ENCODE results near the gene CREB3L1.

The CREB3L1 gene

GRCh38 chr11:46248289-46249102 is 29.0 kb upstream of the CREB3L1 start:
- Histone ChIP-seq H3K4me3 (ENCODE audit: low read depth, low read length) (no peak overlapping the region), H3K9ac (no peak overlapping the region), H2AFZ (no peak overlapping the region), H3K9me3 (ENCODE audit: control insufficient read depth, low read length) (no peaks in the 10 kb centered on the region), H3K27ac (no peak overlapping the region), H3K4me2 (ENCODE audit: low read length) (no peak overlapping the region), H3K79me2 (no peaks in the 10 kb centered on the region), H3K4me1 (peaks cover 3% of the 10 kb centered on the region), H3K27me3 (ENCODE audit: control insufficient read depth, insufficient read depth, low read length) (no peaks in the 10 kb centered on the region), H3K36me3 (ENCODE audit: control insufficient read depth, insufficient read depth, low read length) (no peaks in the 10 kb centered on the region)
- TF ChIP-seq, protein P1, sequence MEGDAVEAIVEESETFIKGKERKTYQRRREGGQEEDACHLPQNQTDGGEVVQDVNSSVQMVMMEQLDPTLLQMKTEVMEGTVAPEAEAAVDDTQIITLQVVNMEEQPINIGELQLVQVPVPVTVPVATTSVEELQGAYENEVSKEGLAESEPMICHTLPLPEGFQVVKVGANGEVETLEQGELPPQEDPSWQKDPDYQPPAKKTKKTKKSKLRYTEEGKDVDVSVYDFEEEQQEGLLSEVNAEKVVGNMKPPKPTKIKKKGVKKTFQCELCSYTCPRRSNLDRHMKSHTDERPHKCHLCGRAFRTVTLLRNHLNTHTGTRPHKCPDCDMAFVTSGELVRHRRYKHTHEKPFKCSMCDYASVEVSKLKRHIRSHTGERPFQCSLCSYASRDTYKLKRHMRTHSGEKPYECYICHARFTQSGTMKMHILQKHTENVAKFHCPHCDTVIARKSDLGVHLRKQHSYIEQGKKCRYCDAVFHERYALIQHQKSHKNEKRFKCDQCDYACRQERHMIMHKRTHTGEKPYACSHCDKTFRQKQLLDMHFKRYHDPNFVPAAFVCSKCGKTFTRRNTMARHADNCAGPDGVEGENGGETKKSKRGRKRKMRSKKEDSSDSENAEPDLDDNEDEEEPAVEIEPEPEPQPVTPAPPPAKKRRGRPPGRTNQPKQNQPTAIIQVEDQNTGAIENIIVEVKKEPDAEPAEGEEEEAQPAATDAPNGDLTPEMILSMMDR (IDR thresholded peaks at IDR 0.05), result no peak

GRCh38 chr11:46249103-46249937 is 28.1 kb upstream of the CREB3L1 start:
- Histone ChIP-seq H3K79me2 (no peaks in the 10 kb centered on the region), H3K4me3 (ENCODE audit: low read depth, low read length) (no peak overlapping the region), H3K9ac (no peak overlapping the region), H3K4me2 (ENCODE audit: low read length) (no peak overlapping the region), H3K27ac (no peak overlapping the region), H2AFZ (no peak overlapping the region), H3K9me3 (ENCODE audit: control insufficient read depth, low read length) (no peaks in the 10 kb centered on the region), H3K36me3 (ENCODE audit: control insufficient read depth, insufficient read depth, low read length) (no peaks in the 10 kb centered on the region), H3K27me3 (ENCODE audit: control insufficient read depth, insufficient read depth, low read length) (no peaks in the 10 kb centered on the region), H3K4me1 (peaks cover 3% of the 10 kb centered on the region)
- TF ChIP-seq, protein P1 (IDR thresholded peaks at IDR 0.05), result no peak

DNA sequence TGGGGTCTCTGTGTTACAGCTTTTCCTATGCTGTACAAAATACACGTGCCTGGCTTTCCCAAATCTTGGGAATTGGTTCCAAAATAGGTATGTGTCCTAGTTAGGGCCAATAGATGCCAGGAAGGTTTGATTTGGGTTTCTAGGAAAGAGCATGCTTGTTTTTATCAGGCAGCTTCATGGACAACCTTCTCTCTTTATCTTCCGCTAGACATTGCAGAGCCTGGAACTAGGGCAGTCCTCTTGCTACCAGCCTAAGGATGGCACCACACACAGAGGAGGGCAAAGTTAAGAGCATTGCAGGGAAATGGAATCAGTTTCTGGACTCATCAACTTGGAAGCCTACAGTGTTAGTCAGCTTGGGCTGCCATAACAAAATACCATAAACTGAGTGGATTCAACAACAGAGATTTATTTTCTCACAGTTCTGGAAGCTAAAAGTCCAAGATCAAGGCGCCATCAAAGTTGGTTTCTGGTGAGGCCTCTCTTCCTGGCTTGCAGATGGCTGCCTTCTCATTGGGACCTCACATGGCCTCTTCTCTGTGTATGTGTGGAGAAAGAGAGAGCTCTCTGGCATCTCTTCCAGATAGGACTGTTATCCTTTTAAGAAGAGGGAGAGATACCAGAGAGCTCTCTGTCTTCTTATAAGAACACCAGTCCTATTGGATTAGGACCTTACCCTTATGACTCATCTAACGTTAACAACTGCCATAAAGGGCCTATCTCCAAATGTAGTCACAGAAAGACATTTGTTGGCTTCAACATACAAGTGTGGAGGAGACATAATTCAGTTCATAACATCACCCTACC is 27.3 kb upstream of the CREB3L1 start:
- H3K4me1 ChIP-seq, result peaks cover 3% of the 10 kb centered on the region

DNA sequence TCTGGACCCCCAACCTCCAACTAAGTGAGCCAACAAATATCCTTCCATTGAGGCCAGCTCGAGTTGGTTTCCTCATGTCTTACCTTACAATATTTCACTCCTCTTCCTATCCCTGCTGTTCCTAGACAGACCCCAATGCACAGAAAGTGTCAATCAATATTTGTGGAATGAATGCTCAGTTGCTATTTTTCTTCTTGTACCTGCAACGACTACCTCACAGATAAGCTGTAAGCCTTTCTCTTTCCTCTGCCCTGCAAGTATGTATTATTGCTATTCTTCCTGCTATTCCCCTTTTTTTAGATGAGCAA is 26.8 kb upstream of the CREB3L1 start:
- H3K4me1 ChIP-seq, result peaks cover 3% of the 10 kb centered on the region
- H3K36me3 ChIP-seq (ENCODE audit: control insufficient read depth, insufficient read depth, low read length), result no peaks in the 10 kb centered on the region
- H3K9me3 ChIP-seq (ENCODE audit: control insufficient read depth, low read length), result no peaks in the 10 kb centered on the region
- no peak overlapping the region for H3K27ac ChIP-seq
- no peaks in the 10 kb centered on the region for H3K27me3 ChIP-seq (ENCODE audit: control insufficient read depth, insufficient read depth, low read length)
- no peak overlapping the region for H3K9ac ChIP-seq
- H3K4me2 ChIP-seq (ENCODE audit: low read length), result no peak overlapping the region
- TF ChIP-seq, protein P1 (IDR thresholded peaks at IDR 0.05), result no peak
- H3K4me3 ChIP-seq (ENCODE audit: low read depth, low read length), result no peak overlapping the region
- H3K79me2 ChIP-seq, result no peaks in the 10 kb centered on the region
- no peak overlapping the region for H2AFZ ChIP-seq

More for the DNA sequence above, 27.3 kb upstream of the CREB3L1 start:
- Histone ChIP-seq H3K27ac (no peak overlapping the region), H2AFZ (no peak overlapping the region), H3K4me3 (ENCODE audit: low read depth, low read length) (no peak overlapping the region), H3K36me3 (ENCODE audit: control insufficient read depth, insufficient read depth, low read length) (no peaks in the 10 kb centered on the region), H3K4me2 (ENCODE audit: low read length) (no peak overlapping the region), H3K9me3 (ENCODE audit: control insufficient read depth, low read length) (no peaks in the 10 kb centered on the region), H3K79me2 (no peaks in the 10 kb centered on the region), H3K27me3 (ENCODE audit: control insufficient read depth, insufficient read depth, low read length) (no peaks in the 10 kb centered on the region), H3K9ac (no peak overlapping the region)
- TF ChIP-seq, protein P1 (IDR thresholded peaks at IDR 0.05), result no peak
